ENCODE data around the gene SLC6A13.
"Not testable (repeated sequence)": the region's sequence is repeated elsewhere in the genome, so short reads cannot be mapped to it uniquely, and the experiment has no call there.

Gene SLC6A13

DNA sequence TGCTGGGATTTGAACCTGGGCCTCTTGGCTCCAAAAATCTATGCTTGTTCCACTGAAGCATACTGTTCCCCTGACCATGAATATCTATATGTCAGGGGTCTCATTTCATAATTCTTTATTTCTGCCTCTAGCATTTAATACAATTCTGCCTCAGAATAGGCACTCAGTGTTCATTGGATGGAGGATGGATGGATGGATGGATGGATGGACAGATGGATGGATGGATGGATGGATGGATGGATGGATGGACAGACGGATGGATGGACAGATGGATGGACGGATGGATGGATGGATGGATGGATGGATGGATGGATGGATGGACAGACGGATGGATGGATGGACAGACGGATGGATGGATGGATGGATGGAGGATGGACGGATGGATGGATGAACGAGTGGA lies 45.6 kb downstream of the SLC6A13 start:
- not testable (repeated sequence) for DNase-seq (ENCODE audit: low read depth in 2 of 3, low spot score in 1 of 3)

DNA sequence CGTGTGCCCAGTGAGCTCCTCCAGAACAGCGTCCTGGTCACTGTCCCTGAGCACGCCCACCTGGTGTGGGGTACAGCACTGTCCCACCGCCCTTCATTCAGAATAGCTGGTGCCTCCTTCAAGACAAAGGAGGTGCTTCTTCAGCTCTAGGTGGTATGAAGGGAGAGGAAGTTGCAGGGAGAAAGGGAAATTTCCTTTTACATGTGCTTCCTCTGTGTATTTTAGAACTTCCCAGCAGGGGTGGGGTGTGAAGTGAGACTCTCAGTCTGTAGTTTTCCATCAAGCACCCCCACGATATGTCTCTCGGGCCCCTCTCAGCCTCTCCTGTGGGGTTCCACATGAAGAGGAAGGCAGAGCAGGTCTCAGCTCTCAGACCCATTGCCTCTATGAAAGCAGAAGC lies 47.5 kb downstream of the SLC6A13 start:
- no peak for DNase-seq (ENCODE audit: low read depth in 2 of 3, low spot score in 1 of 3)

DNA sequence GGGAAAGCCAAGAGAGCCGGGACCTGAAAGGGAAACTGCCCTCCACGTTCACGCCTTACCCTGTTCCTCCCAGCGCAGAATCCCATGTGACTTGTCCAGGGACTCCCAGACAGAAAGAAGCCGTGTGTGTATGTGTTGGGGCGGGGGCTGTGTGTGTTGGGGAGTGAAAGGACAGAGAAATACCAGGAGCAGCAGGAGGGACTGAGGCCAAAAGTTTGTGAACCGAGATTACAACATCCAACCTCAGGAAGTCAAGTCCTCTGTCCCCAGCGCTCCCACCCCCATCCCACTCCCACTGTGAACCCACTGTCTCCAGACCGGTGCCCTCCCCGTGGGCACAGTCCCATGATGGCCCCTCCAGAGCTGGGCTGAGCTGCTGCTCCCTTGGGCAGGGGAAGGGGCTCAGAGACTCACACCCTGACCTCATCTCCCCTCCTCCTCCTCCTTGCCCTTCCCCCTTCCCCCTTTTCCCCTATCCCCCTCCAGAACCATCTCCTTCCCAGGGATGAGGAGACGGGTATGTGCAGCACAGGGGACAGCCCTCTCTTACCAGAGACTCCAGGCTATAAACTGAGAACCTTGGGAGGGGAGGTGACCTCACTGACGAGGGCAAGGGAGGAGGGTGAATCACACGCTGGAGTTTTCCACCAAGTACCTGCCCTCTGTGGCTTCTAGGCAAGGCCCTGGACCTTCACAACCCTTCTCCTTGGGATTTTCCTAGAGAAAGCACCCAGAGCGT lies 48.5 kb downstream of the SLC6A13 start, which contains the start of gene SLC6A12:
Gene SLC6A12 (minus strand): TSS at position 155 of the 739 bp plus-strand sequence. CDS start 4,171 bp downstream, outside the sequence.
- no peak for DNase-seq (ENCODE audit: low read depth in 2 of 3, low spot score in 1 of 3)

DNA sequence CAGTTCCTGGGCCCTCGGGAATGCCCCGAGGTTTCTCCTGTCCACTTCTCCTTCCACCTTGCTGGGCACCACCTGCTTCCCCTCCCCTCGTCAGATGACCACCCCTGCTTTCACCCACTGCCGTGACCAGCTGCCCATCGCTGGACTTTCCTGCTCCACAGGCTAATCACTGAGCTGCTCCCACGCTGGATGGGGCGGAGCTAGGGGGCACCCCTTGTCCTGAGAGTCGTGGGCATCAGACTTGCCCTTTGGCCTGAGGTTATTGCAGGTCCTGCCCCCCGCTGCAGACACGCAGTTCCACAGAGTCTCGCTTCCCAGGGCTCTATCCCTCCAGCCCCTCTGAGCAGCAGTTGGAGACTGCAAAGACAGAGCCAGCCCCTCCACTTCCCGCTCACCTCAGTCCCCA lies 49.1 kb downstream of the SLC6A13 start:
- no peak for DNase-seq (ENCODE audit: low read depth in 2 of 3, low spot score in 1 of 3)

DNA sequence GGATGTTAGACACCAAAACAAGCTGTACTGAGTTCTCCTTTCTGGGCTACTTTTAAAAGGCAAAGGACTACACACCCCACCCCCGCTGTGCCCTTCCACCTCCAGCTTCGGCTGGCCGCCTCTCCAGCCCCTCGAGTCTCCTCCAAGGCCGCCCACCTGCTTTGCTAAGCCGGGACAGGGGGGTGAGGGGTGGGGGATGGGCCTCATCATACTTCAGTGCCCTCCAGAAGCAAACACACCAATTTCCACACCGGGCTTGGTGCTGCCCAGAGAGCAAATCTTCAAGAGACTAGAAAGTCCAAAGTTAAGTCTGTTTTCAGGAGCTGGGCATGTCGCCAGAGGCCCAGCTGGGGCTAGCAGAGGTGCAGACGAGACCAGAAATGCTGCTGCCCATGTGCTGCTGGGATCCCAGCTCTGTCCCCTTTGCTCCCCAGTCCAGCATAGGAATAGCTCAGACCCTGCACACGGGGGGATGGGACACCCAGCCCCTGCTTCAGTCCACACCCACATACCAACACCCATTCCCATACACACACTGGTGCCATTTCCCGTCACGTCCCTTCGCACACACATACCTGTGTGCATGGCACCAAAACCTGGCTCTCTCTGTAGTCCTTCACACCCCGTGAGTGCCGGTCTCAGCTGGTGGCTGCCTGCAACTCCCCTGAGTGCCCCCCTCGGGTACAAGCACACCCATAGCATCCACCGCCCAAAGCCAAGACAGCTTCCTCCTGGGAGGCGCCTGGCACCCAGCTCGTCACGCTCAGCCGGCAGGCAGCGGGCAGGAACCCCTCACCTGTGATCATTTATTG lies 49.7 kb downstream of the SLC6A13 start:
- DNase-seq (ENCODE audit: low read depth in 2 of 3, low spot score in 1 of 3) = no peak

DNA sequence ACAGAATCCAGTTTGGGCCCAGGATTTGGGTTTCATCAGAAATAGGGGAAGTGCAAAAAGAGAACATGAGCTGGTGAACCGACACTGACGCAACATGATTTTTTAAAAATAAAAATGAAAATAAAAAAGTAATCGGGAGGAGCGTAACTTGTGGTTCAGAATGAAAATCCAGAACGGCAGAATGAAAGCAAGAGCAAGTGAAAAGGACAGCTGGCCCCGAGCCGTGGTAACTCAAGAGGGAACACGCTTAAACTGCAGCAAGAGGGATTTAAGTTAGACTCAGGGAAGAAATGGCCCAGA lies 50.3 kb downstream of the SLC6A13 start:
- DNase-seq (ENCODE audit: low read depth in 2 of 3, low spot score in 1 of 3) = no peak

DNA sequence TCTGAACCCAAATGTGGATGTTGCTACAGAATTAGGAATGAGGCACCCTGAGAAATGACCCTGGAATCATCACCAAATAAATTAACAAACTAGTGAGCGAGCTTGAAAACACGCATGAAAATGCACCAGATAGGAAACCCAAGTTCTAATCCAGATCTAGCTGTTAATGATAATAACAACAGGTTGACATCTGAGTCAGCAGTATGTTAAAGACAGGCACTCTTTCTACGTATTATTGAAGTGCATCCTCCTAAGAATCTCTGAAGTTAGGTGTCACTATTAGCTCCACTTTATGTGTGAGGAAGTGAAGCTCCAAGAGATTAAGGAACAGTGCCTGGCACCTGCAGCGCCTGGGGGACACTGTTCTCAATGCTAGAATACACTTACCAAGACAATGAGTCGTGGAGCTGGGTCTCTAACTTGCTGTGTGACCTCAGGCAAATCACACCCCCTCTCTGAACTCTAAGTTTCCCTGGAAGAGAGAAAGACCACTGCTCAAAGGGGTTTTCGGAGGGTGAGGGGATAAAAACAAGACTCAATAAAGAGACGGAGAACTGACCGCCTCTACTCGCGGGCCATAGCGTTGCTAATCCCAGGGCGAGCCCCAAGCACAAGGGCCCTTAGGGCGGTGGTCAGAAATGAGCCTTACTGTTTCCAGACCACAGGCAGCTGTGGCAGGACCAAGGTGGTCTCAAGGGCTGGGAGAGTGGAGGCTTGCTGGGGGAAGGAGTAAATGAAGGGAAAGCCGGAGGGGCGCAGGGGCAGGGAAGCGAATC lies 50.8 kb downstream of the SLC6A13 start:
- no peak for DNase-seq (ENCODE audit: low read depth in 2 of 3, low spot score in 1 of 3)

DNA sequence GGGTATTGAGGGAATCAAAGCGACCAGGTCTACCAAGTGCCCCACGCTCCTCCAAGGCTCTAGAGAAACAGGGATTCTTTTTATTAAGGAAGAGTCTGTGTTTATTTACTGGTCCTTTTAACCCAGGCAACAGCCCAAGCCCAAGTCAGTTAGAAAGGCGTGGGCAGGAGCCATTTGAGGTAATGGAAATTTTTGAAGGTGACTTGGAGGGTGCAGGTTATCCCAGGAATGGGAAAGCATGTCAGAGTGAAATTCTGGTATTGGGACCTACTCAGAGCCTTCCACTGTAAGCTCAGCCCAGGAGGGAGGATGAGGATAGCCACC lies 51.5 kb downstream of the SLC6A13 start:
- DNase-seq (ENCODE audit: low read depth in 2 of 3, low spot score in 1 of 3) = no peak

DNA sequence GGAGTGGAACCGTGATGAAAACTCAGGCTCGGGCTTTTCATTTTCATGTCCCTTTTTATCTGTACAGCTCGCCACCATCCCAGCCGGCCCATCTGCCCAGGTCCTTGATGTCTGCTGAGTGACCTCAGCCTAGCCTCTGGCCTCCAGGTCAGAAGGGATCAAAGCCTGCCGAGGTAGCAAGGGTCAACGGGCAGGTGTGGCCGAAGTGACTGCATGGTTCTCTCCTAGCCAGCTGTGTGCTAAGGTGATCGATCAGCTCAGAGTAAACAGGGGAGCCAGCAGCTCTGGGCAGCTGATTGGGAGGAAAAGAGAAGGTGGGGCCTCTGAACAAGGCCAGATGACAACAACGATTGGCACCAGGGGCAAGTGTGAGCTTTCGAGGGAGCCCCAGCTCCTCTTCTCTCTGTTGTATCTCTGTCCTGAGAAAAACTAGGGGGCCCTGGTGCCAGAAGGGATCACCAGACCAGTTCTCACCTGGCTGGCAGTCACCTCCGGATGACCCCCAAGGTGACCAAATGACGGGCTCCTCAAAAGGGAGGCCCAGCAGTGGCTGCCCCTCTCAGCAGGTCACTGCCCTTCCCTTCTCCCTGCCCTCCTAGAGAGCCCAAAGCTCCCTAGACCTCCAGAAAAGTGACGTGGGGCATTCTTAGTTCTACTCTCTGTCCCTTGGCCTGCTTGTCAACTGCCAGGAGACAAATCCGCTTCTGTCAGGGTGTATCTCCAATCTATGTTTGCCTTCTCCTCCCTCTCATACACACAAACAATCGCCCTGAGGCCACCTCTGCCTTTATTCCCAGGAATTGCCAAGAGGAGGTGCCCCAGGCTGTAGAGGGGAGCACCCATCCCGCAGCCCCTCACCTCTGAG lies 52.1 kb downstream of the SLC6A13 start:
- DNase-seq (ENCODE audit: low read depth in 2 of 3, low spot score in 1 of 3) = no peak

DNA sequence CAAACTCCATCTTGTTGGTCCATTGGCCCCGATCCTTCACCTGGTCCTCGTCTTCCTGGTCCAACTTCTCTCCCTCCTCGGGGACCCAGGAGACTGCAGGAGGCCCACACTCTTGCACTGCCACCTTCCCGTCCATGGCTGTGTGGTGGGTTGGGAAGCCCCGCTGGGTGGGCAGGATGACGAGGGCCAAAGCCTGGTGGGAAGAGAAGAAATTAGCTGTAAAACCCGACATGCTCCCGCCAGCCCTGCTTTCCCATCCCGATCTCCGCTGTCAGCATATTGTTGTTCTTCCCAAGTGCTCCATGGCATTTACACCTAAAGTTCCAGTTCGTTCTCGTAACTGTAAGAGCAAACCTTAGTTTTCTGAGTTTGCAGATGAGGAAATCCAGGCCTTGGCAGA lies 52.8 kb downstream of the SLC6A13 start:
- no peak for DNase-seq (ENCODE audit: low read depth in 2 of 3, low spot score in 1 of 3)

DNA sequence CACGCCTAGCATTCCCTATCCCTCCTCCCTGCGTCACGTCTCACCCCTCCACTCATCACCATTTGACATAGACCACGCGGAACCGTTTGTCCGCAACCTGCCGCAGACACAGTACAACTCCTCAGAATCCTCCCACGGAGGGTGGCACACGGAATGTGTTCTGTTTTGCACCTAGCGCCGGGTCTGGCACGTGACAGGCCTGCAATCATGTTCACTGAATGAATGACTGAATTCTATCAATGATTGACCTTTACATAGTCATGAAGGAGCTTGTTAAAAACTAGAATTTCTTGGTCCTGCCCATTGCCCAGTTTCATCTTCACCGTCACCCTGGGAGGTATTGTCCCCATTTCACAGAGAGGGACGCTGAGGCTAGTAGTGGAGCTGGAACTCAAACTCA lies 53.4 kb downstream of the SLC6A13 start:
- no peak for DNase-seq (ENCODE audit: low read depth in 2 of 3, low spot score in 1 of 3)

DNA sequence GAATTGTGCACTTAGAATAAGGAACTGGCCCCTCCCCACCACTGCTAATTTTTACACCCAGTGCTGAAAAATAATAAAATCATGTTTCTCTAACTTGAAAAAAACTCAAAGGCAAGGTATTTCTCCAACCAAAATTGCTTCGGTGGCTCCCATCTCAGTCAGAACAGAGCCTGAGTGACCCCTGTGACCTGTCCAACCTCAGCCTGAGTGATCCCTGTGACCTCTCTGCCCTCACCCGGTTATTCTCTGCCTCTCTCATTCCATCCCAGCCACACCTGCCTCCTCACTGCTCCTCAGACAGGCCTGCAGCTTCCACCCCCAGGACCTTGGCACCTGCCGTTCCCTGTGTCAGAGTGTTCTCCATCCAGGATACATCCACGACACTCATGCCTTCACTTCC lies 53.8 kb downstream of the SLC6A13 start:
- no peak for DNase-seq (ENCODE audit: low read depth in 2 of 3, low spot score in 1 of 3)

DNA sequence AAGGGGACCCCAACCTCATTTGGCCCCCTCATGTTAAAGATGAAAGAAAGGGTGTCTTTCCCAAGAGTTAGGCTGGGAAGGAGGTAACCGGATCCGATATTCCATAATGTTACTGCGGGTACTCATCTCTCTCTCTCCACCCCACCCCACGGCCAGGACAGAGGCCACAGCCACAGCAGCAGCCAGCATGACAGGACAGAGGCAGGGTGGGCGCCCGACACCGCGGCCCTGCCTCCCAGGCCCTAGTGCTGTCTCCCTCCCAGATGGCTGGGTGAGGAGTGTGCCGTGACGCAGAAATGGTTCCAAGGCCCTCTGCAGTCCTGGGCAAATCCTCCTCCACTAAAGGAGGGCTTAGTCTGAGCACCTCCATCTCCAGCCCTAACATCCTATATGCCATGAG lies 54.8 kb downstream of the SLC6A13 start:
- DNase-seq (ENCODE audit: low read depth in 2 of 3, low spot score in 1 of 3) = no peak

DNA sequence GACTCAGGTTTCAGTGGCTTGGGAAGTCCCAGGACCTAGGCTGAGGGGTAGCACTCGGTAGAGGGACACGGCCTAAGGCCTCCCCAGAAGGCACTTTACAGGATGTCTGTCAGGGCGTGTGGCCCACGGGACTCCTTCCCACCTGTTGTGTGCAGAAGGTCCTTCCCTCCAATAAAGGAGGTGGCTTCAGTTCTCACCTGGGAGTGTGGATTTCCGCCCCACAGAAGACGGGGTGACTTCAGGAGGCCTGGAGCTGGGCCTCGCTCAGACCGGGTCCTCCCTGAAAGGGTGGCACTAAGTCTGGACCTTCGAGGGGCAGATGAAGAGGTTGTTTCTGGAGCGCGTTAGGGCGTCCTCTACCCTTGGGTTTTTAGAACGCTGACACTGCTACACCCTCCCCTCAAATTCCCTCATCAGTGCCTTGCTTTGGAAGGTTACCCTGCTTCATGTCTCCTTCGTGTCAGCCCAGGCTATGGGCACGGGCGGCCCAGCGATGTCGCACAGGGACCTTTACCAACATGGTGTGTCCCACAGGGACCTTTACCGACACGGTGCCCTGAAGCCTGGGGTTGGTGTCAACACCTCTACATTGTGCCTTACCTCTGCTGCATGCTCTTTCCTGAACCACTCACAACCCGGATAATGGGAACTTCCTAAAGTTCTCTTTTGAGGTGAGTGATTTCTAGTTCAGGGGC lies 55.7 kb downstream of the SLC6A13 start:
- no peak for DNase-seq (ENCODE audit: low read depth in 2 of 3, low spot score in 1 of 3)

DNA sequence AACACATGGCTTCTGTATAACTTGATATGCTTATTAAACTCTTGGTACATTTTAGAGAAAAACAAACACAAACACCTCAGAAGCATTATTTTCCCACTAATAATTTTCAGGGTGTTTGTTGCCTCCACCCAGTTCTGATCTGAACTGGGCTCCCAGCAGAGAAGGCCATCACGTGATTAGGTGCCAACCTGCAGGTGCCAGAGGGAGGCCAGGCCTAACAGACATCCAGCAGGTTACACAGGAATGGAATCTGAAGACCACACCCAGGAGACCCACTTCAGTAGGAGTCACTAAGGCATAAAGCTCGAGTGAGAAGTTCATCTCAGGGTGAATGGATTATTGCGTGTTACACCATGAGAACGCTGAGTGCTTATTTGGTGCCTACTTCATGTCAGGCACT lies 57.6 kb downstream of the SLC6A13 start:
- DNase-seq (ENCODE audit: low read depth in 2 of 3, low spot score in 1 of 3) = no peak

DNA sequence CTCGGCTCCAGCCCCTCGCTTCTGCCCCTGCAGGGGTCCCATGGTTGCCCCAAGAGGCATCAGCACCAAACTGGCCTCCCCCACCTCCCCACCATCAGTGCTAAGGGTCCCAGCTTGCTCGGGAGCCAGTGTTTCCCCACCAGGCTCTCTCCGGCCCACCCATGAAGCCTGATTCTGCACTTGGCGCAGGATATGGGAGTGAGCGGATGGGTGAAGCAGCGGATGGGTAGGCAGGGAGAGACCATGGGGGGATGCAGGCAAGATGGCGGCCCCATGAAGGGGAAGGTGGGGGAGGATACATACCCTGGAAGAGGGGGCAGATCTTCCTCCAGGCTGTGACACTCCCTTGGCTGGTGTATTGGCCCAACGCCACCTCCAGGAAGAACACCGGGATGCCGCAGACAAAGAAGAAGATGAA lies 58.4 kb downstream of the SLC6A13 start:
- DNase-seq (ENCODE audit: low read depth in 2 of 3, low spot score in 1 of 3) = no peak

DNA sequence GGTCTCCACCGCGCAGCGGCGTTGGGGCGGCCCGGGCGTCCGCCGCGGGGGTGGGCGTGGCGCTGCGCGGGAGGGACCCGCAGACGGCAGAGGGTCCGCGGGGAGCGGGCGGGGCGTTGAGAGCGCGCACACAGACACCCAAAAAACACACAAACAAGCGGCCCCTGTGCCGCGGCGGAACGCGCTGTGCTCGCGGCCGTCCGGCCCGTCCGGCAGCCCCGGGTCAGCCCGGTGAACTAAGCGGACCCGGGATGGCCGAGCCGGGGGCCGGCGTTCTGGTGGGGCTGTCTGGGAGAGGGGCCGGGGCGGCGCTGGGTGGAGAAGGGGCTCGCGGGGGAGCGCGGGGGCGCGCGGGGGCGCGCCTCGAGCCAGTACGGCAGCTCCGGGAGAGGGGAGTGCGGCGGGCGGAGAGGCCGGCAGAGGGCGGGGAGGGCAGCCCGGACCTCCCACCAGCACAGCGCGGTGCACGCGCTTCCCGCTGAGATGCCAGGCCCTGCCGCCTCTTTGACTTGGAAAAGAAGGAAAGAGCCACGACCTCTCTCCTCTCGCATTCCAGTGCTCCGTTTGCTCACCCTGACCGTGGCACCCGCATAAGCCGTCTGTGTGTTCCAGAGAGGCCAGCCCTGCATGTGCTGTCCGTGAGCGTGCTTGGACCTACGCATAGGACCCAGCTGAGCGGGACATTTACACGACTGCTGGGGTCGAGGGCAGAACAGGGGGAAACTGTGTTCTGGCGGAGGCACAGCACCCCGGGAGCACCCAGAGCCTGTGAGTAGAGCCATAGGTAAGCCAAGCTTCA lies 59.0 kb downstream of the SLC6A13 start:
- no peak for DNase-seq (ENCODE audit: low read depth in 2 of 3, low spot score in 1 of 3)

DNA sequence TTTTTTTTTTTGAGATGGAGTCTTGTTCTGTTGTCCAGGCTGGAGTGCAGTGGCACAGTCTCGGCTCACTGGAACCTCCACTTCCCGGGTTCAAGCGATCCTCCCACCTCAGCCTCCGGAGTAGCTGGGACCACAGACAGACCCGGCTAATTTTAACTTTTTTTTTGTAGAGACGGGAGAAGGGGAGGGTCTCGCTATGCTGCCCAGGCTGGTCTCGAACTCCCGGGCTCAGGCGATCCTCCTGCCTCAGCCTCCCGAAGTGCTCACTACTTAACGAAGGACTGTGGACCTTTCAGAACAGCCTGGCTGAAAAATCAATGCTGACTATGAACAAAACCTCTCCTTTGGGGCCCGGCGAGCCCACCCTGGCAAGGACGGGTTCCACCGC lies 59.6 kb downstream of the SLC6A13 start:
- no peak for DNase-seq (ENCODE audit: low read depth in 2 of 3, low spot score in 1 of 3)

DNA sequence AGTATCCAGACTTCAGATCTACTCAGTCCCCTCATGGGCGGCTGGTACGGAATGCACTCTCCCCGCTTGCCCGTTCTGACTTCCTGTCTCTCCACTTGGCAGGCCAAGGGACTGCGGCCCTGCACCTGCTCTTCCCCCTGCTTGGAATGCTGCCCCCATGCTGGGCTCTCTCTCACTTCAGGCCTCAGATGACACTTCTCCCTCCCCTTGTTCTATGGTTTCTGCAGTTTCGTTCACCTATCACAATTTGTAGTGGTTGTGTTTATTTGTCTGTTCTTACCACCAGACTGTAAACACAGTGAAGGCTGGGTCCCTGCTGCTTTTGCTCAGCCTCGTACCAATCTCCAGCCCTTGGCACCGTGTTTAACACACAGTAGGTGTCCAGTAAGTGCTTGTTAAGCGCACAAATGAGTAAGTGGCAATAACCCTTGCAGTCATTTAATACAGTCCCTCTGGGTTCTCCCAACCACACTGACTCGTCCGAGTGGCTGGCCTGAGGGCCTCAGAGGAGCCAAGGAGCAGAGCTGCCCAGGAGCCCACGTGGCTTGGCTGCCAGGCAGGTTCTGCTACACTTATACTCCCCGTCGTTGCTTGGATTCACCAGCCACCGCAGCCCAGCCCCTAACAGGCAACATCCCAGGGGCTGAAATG lies 60.4 kb downstream of the SLC6A13 start:
- no peak for DNase-seq (ENCODE audit: low read depth in 2 of 3, low spot score in 1 of 3)
